Measurements from ENCODE around the gene TMC4. TPM values are rescaled to one million over a fixed set of nuclear protein-coding genes. Genes with fewer than 3 reads are reported as not detected.

The TMC4 gene
- polyA plus RNA-seq, 1 donor (not counting 4 experiments of a cell fraction or from before 2014, with no cell fraction given), result 1.5 TPM

DNA sequence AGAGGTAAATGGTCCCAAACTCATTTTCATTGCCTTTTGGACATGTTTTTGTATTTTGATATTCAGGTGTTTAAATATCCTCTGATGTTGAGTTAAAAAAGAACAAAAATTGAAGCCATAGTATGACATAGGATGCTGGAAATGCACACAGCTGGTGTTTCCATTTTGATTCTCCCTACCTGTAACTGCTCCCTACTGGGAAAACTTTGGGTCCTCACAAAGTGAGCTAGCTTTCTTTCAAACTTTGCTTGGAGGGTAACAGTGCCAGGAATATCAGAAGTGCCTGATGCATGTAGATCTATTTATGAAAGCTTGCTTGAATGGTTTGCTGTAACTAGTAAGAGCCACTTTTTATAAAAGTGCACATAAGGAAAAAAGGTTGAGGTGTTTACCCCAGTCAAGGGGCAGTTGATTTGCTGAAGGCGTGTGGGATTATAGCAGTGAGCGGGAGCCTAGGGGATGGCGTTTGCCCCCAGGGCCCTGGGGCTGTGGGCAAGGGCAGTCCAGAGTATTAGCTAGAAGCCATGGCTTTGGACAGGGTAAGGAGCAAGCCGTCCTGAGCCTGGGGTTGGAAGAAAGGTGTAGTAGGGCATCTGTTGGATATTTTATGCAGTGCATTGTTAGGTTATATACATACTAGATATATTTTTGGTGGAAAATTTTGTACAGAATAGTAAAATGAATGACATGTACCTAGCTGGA lies 32.0 kb upstream of the TMC4 start:
- H3K79me2 ChIP-seq (ENCODE audit: control insufficient read depth, insufficient read depth, low read length), result peaks cover 63% of the 10 kb centered on the region
- H3K9me3 ChIP-seq (ENCODE audit: control insufficient read depth, low read depth, low read length), result no peaks in the 10 kb centered on the region
- DNase-seq (ENCODE audit: low read depth, low spot score) (no peak), FAIRE-seq (no peak)
- H3K27ac ChIP-seq (ENCODE audit: control insufficient read depth, insufficient read depth, low read length), result no peak overlapping the region
- no peak overlapping the region for H2AFZ ChIP-seq (ENCODE audit: control insufficient read depth, low read length)
- H3K4me1 ChIP-seq (ENCODE audit: control insufficient read depth, extremely low read depth, insufficient read depth, low read length), result peaks cover 24% of the 10 kb centered on the region
- dilution Hi-C loops (cut with MboI; ENCODE audit: extremely low pct_ligation_motif_present, low sequenced_read_pairs), result no loop called here
- peaks cover 44 to 65% of the 10 kb centered on the region in 2 experiments for H3K36me3 ChIP-seq (ENCODE audit: control insufficient read depth in 2 of 2, extremely low read depth in 1 of 2, insufficient read depth in 2 of 2, low read length in 2 of 2)
- no peak overlapping the region for H3K9ac ChIP-seq (ENCODE audit: control insufficient read depth, extremely low read depth, insufficient read depth, low read length)
- TF ChIP-seq, protein P1, sequence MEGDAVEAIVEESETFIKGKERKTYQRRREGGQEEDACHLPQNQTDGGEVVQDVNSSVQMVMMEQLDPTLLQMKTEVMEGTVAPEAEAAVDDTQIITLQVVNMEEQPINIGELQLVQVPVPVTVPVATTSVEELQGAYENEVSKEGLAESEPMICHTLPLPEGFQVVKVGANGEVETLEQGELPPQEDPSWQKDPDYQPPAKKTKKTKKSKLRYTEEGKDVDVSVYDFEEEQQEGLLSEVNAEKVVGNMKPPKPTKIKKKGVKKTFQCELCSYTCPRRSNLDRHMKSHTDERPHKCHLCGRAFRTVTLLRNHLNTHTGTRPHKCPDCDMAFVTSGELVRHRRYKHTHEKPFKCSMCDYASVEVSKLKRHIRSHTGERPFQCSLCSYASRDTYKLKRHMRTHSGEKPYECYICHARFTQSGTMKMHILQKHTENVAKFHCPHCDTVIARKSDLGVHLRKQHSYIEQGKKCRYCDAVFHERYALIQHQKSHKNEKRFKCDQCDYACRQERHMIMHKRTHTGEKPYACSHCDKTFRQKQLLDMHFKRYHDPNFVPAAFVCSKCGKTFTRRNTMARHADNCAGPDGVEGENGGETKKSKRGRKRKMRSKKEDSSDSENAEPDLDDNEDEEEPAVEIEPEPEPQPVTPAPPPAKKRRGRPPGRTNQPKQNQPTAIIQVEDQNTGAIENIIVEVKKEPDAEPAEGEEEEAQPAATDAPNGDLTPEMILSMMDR (optimal IDR thresholded peaks at IDR 0.05 in 1 of 3, IDR thresholded peaks at IDR 0.05 in 1 of 3, conservative IDR thresholded peaks at IDR 0.05 in 1 of 3; ENCODE audit: extremely low read depth in 1 of 3, insufficient read depth in 2 of 3, low read length in 3 of 3), result no peak
- peaks cover 2% of the 10 kb centered on the region for H3K9me1 ChIP-seq (ENCODE audit: control insufficient read depth, extremely low read depth, insufficient read depth, low read length)
- H3K4me2 ChIP-seq (ENCODE audit: control insufficient read depth, extremely low read depth, insufficient read depth, low read depth, low read length), result no peak overlapping the region
- peaks cover 68% of the 10 kb centered on the region for H4K20me1 ChIP-seq (ENCODE audit: control insufficient read depth, extremely low read depth, insufficient read depth, low read length)
- no peak overlapping the region for H3K4me3 ChIP-seq (ENCODE audit: control insufficient read depth in 2 of 3, extremely low read depth in 1 of 3, insufficient read depth in 2 of 3, low read depth in 1 of 3, low read length in 3 of 3)
- no peaks in the 10 kb centered on the region for H3K27me3 ChIP-seq (ENCODE audit: control insufficient read depth, extremely low read depth, insufficient read depth, low read length)

DNA sequence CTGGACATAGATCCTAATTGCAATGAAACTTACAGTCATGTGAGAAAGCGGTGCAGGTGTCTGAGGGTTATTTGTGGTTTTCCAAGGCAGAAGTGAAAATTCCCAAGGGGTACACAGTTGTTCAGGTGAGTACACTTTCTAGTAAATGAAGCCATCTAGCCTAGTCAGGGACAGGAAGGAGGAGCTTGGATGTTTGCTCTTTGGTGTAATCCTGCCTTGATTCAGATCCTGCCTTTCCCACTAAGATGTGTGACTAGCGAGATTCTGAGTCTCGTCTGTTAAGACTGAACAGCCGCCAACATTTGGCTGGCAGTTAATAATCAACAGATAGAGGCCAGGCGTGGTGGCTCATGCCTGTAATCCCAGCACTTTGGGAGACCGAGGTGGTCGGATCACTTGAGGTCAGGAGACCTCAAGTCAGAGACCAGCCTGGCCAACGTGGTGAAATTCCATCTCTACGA lies 30.2 kb upstream of the TMC4 start:
- H3K9ac ChIP-seq (ENCODE audit: control insufficient read depth, extremely low read depth, insufficient read depth, low read length), result peak overlapping the region; percentile 40
- dilution Hi-C loops (cut with MboI; ENCODE audit: extremely low pct_ligation_motif_present, low sequenced_read_pairs), result no loop called here
- no peaks in the 10 kb centered on the region for H3K9me3 ChIP-seq (ENCODE audit: control insufficient read depth, low read depth, low read length)
- peaks cover 63% of the 10 kb centered on the region for H4K20me1 ChIP-seq (ENCODE audit: control insufficient read depth, extremely low read depth, insufficient read depth, low read length)
- no peak for DNase-seq (ENCODE audit: low read depth, low spot score)
- no peaks in the 10 kb centered on the region for H3K27me3 ChIP-seq (ENCODE audit: control insufficient read depth, extremely low read depth, insufficient read depth, low read length)
- peak overlapping the region in 1 of 3 experiments; percentile 92 for H3K4me3 ChIP-seq (ENCODE audit: control insufficient read depth in 2 of 3, extremely low read depth in 1 of 3, insufficient read depth in 2 of 3, low read depth in 1 of 3, low read length in 3 of 3)
- H3K27ac ChIP-seq (ENCODE audit: control insufficient read depth, insufficient read depth, low read length), result no peak overlapping the region
- H3K79me2 ChIP-seq (ENCODE audit: control insufficient read depth, insufficient read depth, low read length), result peaks cover 63% of the 10 kb centered on the region
- no peak overlapping the region for H2AFZ ChIP-seq (ENCODE audit: control insufficient read depth, low read length)
- TF ChIP-seq, protein P1 (optimal IDR thresholded peaks at IDR 0.05 in 1 of 3, IDR thresholded peaks at IDR 0.05 in 1 of 3, conservative IDR thresholded peaks at IDR 0.05 in 1 of 3; ENCODE audit: extremely low read depth in 1 of 3, insufficient read depth in 2 of 3, low read length in 3 of 3), result no peak
- no peak for TF ChIP-seq EZH2 (IDR thresholded peaks at IDR 0.05; ENCODE audit: low read length)
- FAIRE-seq, result no peak
- peak overlapping the region; percentile 98 for H3K4me2 ChIP-seq (ENCODE audit: control insufficient read depth, extremely low read depth, insufficient read depth, low read depth, low read length)
- peaks cover 2% of the 10 kb centered on the region for H3K9me1 ChIP-seq (ENCODE audit: control insufficient read depth, extremely low read depth, insufficient read depth, low read length)
- H3K36me3 ChIP-seq (ENCODE audit: control insufficient read depth in 2 of 2, extremely low read depth in 1 of 2, insufficient read depth in 2 of 2, low read length in 2 of 2), result peaks cover 44 to 64% of the 10 kb centered on the region in 2 experiments
- H3K4me1 ChIP-seq (ENCODE audit: control insufficient read depth, extremely low read depth, insufficient read depth, low read length), result peaks cover 25% of the 10 kb centered on the region
